Activated CD8-positive, alpha-beta memory T cell treated with anti-CD3 and anti-CD28 coated beads, Interleukin-2, amount 50 U/mL, for 1 hour (primary cell): ENCODE results near the gene SRPK1.
"Not testable (repeated sequence)": the region's sequence is repeated elsewhere in the genome, so short reads cannot be mapped to it uniquely, and the experiment has no call there.

Experiments used
- DNase-seq: peaks from one replicate; pipeline ENCODE4 v3.0.0-alpha.2; 2020; ENCODE audit errors: extremely low read depth

The SRPK1 gene

DNA sequence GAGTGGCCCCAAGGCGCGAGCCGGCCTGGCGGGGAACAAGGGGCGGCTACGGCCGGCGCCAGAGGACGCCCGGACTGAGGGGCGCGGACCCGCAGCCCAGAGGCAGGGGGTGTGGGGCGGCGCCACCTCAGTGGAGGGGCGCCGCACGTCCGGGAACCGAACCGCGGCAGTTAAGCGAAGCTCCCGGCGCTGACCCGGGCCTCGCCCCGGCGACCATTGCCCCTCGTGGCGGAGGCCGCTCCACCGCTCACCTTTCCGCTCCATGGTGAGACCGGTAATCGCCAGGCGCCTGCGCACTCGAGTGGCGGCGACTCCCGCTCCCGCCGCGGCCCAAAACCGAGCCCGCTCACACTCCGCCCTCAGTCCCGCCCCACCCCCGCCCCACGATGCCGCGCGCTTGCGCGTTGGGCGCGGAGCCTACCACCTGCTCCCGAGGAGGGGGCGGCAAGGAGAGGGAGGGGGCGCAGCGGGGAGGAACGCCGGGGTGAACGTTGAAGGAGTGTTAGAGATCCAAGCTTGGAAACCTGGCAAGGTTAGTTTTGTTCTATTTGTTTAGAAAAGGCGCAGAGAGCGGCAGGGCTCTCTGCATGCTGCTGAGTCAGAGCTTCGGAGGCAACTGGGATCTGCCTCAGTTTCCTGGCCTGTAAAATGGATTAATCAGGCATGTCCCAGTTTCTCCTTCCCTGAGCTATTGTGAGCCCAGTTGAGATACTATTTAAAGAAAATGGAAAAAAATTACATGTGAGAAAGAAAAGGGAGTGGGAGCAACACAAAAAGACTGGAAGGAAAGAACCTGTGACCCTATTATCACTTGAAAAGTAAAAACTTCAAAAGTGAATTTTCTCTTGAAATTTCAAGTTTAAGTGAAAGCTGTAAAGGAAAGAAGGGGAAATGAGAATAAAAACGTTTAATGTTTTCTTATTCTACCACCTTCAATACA, at the start of gene SRPK1:
SRPK1 (minus strand) TSS at position 306 of the 940 bp plus-strand sequence; CDS start at position 264, 42 bp downstream.
- peak; percentile 32 for DNase-seq

- no peak for DNase-seq
Measured at GRCh38 chr6:35970181-35970580, 49.3 kb upstream of the SRPK1 start.

DNA sequence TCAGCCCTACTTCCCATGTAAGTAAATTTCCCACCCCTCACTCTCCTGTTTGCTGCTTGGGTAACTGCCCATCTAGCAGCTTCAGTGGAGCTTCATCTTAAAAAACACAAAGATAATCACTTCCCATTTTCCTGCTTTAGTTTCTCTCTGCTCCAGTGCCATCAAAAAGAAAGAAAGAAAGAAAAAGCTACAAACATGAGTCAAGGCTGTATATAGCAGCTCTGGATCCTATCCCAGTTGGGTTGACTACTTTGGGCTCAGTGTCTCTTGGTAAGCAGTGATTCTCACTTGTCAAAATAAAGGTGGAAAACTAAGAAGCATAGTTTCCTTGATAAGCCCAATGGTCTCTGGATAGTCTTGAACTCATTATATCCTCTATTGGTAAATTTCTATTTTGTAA, 48.7 kb upstream of the SRPK1 start:
- no peak for DNase-seq

GRCh38 chr6:35968821-35969220, 47.9 kb upstream of the SRPK1 start:
- no peak for DNase-seq

GRCh38 chr6:35967076-35967774, 46.3 kb upstream of the SRPK1 start:
- no peak for DNase-seq

- no peak for DNase-seq
Measured at GRCh38 chr6:35962779-35963560, 42.1 kb upstream of the SRPK1 start.

- no peak for DNase-seq
Measured at GRCh38 chr6:35960187-35960586, 39.3 kb upstream of the SRPK1 start.

DNA sequence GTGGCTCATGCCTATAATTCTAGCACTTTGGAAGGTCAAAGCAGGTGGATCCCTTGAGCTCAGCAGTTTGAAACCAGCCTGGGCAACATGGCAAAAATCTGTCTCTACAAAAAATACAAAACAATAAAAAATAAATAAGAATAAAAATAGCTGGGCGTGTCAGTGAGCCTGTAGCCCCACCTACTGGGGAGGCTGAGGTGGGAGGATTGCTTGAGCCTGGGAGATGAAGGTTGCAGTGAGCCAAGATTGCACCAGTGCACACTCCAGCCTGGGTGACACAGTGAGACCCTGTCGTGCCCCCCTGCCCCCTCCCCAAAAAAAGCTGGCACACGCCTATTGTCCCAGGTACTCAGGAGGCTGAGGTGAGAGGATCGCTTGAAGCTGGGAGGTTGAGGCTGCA, 35.1 kb upstream of the SRPK1 start:
- no peak for DNase-seq

DNA sequence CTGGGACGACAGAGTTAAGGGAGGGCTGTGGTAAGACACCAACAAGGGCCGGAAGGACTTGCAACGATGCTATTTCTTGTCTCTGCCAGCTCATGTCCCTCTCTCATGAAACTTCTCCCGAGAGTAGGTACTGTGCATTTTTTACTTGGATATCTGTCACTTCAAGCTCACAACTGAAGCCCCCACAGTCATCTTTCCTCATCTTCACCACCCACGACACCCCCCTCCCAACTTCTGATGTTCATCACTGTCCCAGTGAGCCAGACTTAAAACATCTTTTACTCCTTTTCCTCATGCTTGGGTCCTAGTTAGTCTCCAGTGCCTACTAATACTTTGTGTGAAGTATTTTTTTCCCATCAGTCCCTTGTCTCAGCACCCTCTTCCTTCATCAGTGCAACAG, 34.6 kb upstream of the SRPK1 start:
- DNase-seq, result no peak

GRCh38 chr6:35955071-35955470, 34.2 kb upstream of the SRPK1 start:
- no peak for DNase-seq

DNA sequence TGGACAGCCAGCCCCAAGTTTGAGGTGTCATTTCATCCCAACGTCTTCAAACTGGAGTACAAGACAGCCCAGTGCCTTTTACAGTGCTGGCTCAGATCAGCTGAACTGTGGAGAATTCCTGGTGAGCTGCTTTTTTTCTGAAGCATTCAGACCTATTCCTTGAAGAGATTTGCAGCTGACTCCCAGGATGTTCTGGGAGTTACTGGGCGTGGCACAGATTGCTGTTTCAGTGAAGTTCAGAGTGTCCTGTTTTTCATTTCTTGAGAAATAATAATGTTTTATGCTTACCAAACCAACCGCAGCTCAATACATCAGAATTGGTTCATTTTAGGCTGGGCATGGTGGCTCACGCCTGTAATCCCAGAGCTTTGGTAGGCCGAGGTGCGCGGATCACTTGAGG, 33.4 kb upstream of the SRPK1 start:
- no peak for DNase-seq

- no peak for DNase-seq
Measured at GRCh38 chr6:35948725-35949124, 27.8 kb upstream of the SRPK1 start.

GRCh38 chr6:35945650-35946025, 24.7 kb upstream of the SRPK1 start:
- DNase-seq, result no peak

DNA sequence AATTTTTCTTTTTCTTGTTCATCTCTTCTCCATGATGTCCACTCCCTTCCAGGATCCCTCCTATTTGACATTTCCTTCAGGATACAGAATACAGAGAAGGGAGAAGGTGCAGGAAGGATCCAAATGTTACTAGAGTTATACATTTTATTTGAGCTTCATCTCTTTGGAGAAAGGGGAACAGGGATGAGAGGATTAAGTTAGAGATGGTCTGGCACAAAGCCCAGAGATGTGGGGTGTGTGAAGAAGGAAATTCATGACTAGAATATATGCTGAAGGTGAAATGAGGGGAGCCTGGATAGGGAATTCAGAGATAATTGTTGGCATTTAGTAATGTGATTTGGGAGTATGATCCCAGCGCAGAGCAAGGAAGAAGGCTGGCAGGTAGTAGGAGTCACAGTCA, 22.5 kb upstream of the SRPK1 start:
- DNase-seq, result no peak

DNA sequence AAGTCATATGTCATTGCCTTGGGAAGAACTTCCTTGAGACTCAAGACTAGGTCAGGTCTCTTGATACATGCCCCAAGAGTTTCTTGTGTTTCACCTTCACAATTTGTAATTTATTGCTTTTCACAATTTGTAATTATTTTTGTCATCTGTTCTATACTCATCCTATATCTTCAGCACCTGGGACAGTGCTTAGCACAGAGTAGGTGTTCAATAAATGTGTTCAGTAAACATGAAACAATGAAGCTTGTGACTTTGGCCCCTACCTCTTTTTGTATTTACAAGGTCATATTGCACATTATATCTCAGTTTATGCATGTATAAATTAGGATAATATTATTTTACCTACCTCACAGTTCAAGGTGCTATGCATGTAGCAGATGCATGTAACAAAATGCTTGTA, 21.5 kb upstream of the SRPK1 start:
- DNase-seq, result no peak

GRCh38 chr6:35941170-35941569, 20.3 kb upstream of the SRPK1 start:
- DNase-seq, result not testable (repeated sequence)

DNA sequence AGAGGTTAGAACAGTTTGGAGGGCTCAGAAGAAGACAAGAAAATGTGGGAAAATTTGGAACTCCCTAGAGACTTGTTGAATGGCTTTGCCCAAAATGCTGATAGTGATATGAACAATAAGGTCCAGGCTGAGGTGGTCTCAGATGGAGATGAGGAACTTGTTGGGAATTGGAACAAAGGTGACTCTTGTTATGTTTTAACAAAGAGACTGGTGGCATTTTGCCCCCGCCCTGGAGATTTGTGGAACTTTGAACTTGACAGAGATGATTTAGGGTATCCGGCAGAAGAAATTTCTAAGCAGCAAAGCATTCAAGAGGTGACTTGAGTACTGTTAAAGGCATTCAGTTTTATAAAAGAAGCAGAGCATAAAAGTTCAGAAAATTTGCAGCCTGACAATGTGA, 19.1 kb upstream of the SRPK1 start:
- not testable (repeated sequence) for DNase-seq

DNA sequence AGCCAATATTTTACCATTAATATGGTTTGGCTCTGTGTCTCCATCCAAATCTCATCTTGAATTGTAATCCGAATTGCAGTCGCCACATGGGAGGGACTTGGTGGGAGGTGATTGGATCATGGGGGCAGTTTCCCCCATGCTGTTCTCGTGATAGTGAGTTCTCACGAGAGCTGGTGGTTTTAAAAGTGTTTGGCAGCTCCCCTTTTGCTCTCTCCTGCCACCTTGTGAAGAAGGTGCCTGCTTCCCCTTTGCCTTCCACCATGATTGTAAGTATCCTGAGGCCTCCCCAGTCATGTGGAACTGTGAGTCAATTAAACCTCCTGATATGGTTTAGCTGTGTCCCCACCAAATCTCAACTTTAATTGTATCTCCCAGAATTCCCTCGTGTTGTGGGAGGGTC, 18.4 kb upstream of the SRPK1 start:
- not testable (repeated sequence) for DNase-seq

- no peak for DNase-seq
Measured at GRCh38 chr6:35936681-35937359, 15.9 kb upstream of the SRPK1 start.

- no peak for DNase-seq
Measured at GRCh38 chr6:35935469-35935868, 14.6 kb upstream of the SRPK1 start.

DNA sequence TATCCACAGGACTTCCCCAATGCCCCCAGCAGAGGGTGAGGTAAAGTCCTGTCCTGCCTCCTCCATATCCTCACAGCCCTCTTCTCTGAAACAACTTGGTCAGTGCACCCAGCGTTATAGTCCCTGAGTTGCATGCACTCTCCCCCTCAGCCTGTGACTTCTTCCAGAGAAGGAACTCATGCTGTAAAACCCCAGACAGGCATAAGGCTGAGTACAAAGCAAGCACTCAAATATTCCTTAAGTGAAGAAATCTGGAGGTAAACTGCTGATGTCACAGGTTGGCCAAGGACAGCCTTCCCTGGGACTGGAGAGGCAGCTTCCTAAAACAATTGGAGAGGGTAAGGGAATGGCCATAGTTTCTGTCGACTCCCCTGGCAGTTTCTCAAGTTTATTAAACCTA, 12.9 kb upstream of the SRPK1 start:
- DNase-seq, result no peak

DNA sequence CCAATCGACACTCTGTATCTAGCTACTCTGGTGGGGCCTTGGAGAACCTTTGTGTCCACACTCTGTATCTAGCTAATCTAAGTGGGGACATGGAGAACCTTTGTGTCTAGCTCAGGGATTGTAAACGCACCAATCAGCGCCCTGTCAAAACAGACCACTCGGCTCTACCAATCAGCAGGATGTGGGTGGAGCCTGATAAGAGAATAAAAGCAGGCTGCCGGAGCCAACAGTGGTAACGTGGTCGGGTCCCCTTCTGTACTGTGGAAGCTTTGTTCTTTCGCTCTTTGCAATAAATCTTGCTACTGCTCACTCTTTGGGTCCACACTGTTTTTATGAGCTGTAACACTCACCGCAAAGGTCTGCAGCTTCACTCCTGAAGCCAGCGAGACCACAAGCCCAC, 11.0 kb upstream of the SRPK1 start:
- DNase-seq, result not testable (repeated sequence)
